RWPE1 (cell line): ENCODE measurements around the gene AGAP4.
"Not testable (repeated sequence)": the region's sequence is repeated elsewhere in the genome, so short reads cannot be mapped to it uniquely, and the experiment has no call there.

Experiments
- CTCF ChIA-PET: fragments of 350-600 bp; sonication (Branson Sonifier 250); formaldehyde crosslinking; extraction: SDS; loops from one replicate; lab custom pipeline; 2021; lab: Yijun Ruan, JAX
- POLR2A ChIA-PET: fragments of 400-600 bp; formaldehyde crosslinking; extraction: SDS; loops from one replicate; lab custom pipeline; 2020; ENCODE audit warnings: antibody characterized with exemption; ENCODE audit not compliant: low non-redundant PET; lab: Yijun Ruan, JAX
- DNase-seq: peaks from one replicate; pipeline ENCODE4 v3.0.0; 2012; ENCODE audit warnings: low spot score
- H3K27ac ChIP-seq: fragments of 450-650 bp; 2 replicates; pipeline ENCODE4 v1.5.1; 2017
- CTCF ChIP-seq: fragments of 450-650 bp; conservative IDR thresholded peaks from 2 replicates; pipeline ENCODE4 v1.5.1; 2017; ENCODE audit warnings: low read depth, mild to moderate bottlenecking

AGAP4 gene

GRCh38 chr10:45817912-45818311 is 29.4 kb downstream of the AGAP4 start:
- no peak for TF ChIP-seq CTCF
- DNase-seq = no peak
- no peak overlapping the region for H3K27ac ChIP-seq
- POLR2A ChIA-PET = no interaction called here
- CTCF ChIA-PET = interaction anchor here (0.6 kb wide), 1 partner anchor 567 kb away, joined by 4 read pairs; no protein-coding TSS in a partner anchor

- DNase-seq = no peak
- POLR2A ChIA-PET = no interaction called here
- no peak for TF ChIP-seq CTCF
- CTCF ChIA-PET = interaction anchor here (0.6 kb wide), 1 partner anchor 566 kb away, joined by 4 read pairs; no protein-coding TSS in a partner anchor
- no peak overlapping the region for H3K27ac ChIP-seq
These were observed 30.0 kb downstream of the AGAP4 start for GRCh38 chr10:45817130-45817859.

GRCh38 chr10:45814146-45814545 is 33.2 kb downstream of the AGAP4 start:
- DNase-seq, CTCF ChIA-PET, POLR2A ChIA-PET, H3K27ac ChIP-seq: not testable (repeated sequence)

- CTCF ChIA-PET, DNase-seq, H3K27ac ChIP-seq, POLR2A ChIA-PET: not testable (repeated sequence)
These were observed 34.3 kb downstream of the AGAP4 start for GRCh38 chr10:45812959-45813358.

- POLR2A ChIA-PET = no interaction called here
- CTCF ChIA-PET = interaction anchor here (0.7 kb wide), 1 partner anchor 844 kb away, joined by 4 read pairs; no protein-coding TSS in a partner anchor
- H3K27ac ChIP-seq = no peak overlapping the region
- TF ChIP-seq CTCF = no peak
- no peak for DNase-seq
These were observed 36.2 kb downstream of the AGAP4 start for GRCh38 chr10:45811075-45811474.

GRCh38 chr10:45809837-45810236 is 37.5 kb downstream of the AGAP4 start:
- CTCF ChIA-PET = no interaction called here
- H3K27ac ChIP-seq = no peak overlapping the region
- DNase-seq = peak; percentile 3
- TF ChIP-seq CTCF = no peak
- POLR2A ChIA-PET = no interaction called here

GRCh38 chr10:45804996-45805395 is 42.3 kb downstream of the AGAP4 start:
- POLR2A ChIA-PET = not testable (repeated sequence)

GRCh38 chr10:45803060-45804010 is 44.0 kb downstream of the AGAP4 start:
- CTCF ChIA-PET, DNase-seq: not testable (repeated sequence)

More at GRCh38 chr10:45804996-45805395, 42.3 kb downstream of the AGAP4 start:
- DNase-seq, CTCF ChIA-PET, H3K27ac ChIP-seq: not testable (repeated sequence)

GRCh38 chr10:45794761-45795160 is 52.5 kb downstream of the AGAP4 start:
- DNase-seq, H3K27ac ChIP-seq, CTCF ChIA-PET, POLR2A ChIA-PET: not testable (repeated sequence)

More at GRCh38 chr10:45803060-45804010, 44.0 kb downstream of the AGAP4 start:
- H3K27ac ChIP-seq, POLR2A ChIA-PET: not testable (repeated sequence)

GRCh38 chr10:45790694-45791426 is 56.4 kb downstream of the AGAP4 start:
- CTCF ChIA-PET, POLR2A ChIA-PET: not testable (repeated sequence)
- DNase-seq = peak; percentile 27
- H3K27ac ChIP-seq = peak overlapping the region; percentile 56

- CTCF ChIA-PET = interaction anchor here (0.6 kb wide), 1 partner anchor 325 kb away, joined by 5 read pairs; no protein-coding TSS in a partner anchor
These were observed 57.3 kb downstream of the AGAP4 start for GRCh38 chr10:45789991-45790390.

More at GRCh38 chr10:45789991-45790390, 57.3 kb downstream of the AGAP4 start:
- H3K27ac ChIP-seq, DNase-seq, POLR2A ChIA-PET: not testable (repeated sequence)
